ENCODE data around the gene AP2A2.

Gene AP2A2

DNA sequence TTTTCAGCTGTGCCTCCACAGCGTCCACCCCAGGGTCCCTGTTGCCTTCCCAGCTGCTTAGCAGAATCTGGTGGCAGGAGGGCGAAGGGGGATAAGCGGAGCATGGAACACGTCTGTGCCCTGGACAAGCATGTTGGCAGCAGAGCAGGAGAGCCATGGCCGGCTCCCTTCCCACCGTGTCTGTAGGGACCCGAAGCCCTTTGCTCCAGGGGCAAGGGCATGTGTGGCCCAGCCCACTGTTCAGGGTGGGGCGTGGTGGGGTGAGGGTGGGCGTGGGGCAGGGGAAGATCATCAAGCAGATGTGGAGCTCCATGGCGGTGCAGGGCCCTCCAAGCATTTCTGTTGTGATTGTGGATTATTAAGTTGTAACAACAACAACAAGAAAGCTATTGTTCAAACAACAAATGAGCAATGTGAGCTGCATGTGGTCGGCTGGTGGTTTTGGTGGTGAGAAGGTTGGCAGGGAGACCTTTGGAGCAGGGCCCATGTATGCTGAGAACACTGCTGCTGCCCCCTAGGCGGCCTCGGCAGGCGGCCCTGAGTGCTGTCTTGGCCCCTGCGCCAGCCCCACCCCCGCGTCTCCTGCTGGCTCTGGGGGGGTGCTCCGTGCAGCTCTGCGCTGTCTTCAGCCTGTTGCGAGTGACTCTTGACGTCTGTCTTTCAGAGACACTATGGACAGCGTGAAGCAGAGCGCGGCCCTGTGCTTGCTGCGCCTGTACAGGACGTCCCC is 50.9 kb downstream of the AP2A2 start:
- no peak overlapping the region for H3K4me3 ChIP-seq (ENCODE audit: low read length)
- TF ChIP-seq ZNF274 (IDR thresholded peaks at IDR 0.05; ENCODE audit: low read depth, low read length) = no peak

DNA sequence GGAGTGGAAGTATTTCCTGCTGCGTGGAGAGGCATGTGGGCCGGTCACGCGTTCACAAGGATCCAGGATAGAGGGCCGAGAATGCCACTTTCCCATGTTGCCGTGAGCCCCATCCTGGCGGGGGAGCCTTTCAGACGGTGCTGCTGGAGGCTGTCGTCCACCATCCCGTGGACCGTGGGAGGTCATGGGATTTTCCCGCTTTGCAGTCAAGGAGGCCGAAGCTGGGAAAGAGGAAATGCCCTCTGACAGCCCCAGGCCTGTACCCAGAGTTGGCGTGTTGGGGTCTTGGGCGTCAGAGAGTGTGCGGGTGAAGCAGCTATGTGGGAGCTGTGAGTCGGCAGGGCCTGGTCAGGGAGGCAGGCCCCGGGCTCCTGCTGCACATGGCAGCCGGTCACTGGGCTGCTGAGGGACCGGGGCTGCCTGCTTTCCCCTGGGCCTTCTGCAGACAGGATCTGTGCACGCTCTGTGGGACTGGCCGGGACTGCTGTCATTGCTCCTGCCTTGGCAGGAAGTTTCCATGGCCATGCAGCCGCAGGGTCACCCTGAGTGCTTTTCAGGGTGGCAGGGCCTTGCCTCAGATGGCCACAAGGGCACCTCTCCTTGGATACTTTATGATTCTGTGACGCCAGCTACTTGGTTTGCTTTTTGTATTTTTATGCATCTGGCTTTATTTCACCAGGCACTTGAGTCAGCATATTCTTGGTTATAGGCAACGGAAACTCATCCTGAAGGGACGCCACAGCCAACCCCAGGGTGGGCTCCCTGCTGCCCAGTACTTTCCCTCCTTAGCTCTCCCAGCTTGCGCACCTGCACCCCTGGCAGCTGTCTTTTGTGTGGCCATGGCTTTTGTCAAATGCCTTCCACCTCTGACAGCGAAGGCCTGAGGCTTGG is 52.4 kb downstream of the AP2A2 start:
- TF ChIP-seq ZNF274 (IDR thresholded peaks at IDR 0.05; ENCODE audit: low read depth, low read length) = no peak
- no peak overlapping the region for H3K4me3 ChIP-seq (ENCODE audit: low read length)

DNA sequence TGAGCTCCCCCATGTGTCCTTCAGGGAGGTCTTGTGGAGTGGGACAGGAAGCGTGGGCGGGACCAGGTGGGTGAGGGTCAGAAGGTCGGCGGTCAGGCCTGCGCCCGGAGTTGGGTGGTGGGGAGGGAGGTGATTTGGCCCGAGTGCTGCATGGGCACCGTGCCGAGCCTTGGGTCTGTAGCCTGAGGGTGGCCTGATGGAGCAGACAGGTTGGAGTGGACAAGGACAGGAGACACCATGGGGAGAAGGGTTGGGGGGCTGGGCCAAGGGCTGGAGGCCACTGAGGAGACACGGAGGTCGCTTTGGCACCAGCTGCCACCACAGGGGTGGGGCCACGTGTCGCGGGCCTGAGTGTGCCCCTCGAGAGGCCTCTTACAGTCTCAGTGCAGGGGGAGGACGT is 53.1 kb downstream of the AP2A2 start:
- H3K4me3 ChIP-seq (ENCODE audit: low read length) = no peak overlapping the region
- TF ChIP-seq ZNF274 (IDR thresholded peaks at IDR 0.05; ENCODE audit: low read depth, low read length) = no peak

DNA sequence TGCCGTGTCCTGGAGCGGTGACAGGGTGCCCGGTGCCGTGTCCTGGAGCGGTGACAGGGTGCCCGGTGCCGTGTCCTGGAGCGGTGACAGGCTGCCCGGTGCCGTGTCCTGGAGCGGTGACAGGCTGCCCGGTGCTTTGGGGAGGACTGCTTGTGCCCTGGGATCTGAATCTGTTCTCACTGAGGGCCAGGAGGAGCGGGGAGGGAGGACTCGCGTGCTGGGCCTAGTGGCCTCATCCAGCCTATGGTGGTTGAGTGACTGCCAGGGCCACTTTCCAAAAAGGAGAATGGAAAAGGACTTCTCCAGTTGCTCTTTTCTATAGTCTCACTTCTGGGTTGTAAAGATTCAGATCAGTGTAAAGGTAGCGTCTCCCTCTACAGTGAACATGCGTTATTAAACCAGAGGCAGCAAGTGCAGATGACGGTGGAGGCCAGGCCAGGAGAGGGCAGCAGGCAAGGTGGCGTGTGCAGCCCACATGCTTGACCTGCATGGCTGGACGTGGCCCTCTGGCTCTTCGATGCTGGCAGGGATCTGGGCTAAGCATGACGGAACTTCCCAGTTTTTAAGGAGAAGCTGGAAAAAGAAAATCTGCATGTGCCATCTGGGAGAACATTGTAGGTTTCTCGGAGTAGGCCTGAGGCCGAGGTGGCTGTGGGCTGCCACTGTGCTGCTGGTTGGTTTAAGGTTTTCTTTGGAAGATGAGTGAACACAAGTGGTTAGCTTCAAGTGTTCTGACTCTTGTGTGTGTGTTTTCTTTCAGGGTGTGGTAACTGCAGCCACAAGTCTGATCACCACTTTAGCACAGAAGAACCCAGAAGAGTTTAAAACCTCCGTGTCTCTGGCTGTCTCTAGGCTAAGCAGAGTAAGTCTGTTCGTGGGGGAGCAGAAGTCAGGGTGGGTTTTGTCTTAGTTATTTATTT is 55.0 kb downstream of the AP2A2 start:
- no peak for TF ChIP-seq ZNF274 (IDR thresholded peaks at IDR 0.05; ENCODE audit: low read depth, low read length)
- H3K4me3 ChIP-seq (ENCODE audit: low read length) = no peak overlapping the region

- H3K4me3 ChIP-seq (ENCODE audit: low read length) = no peak overlapping the region
- TF ChIP-seq ZNF274 (IDR thresholded peaks at IDR 0.05; ENCODE audit: low read depth, low read length) = no peak
These were observed 56.1 kb downstream of the AP2A2 start for GRCh38 chr11:981764-982163.

DNA sequence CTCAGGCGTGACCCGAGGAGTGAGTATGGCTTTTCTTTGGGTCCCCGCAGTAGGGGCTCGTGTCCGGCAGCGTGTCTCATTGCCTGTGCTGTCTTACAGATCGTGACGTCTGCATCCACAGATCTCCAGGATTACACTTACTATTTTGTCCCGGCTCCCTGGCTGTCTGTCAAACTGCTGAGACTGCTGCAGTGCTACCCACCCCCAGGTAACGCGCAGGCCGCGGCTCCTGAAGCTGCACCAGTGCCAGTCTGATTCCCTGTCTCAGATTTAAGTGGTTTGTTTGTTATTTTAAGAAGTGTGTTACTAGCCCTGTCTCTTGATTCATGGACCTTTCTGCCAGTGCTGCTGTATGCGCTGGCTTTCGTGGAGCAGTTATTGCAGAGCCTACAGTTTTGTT is 58.9 kb downstream of the AP2A2 start:
- no peak overlapping the region for H3K4me3 ChIP-seq (ENCODE audit: low read length)
- no peak for TF ChIP-seq ZNF274 (IDR thresholded peaks at IDR 0.05; ENCODE audit: low read depth, low read length)

GRCh38 chr11:985406-985805 is 59.7 kb downstream of the AP2A2 start:
- no peak for TF ChIP-seq ZNF274 (IDR thresholded peaks at IDR 0.05; ENCODE audit: low read depth, low read length)
- H3K4me3 ChIP-seq (ENCODE audit: low read length) = no peak overlapping the region

DNA sequence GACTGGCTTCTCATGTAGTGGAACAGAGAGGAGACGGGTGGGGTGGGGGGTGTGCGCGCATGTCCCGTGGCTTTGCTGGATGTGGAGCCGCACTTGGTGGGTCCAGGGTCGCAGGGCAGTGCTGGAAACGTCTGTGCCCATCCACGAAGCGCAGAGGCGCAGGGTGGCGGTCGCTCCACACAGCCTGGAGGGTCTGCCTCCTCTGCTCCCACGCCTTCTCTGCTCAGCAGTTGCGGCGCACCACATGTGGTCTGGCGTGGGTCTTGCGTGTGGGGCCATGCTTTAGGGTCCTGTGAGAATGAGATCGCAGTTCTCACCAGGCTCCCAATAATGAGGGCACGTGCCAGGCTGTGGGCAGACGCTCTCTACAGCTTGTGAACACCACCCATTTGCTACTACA is 60.2 kb downstream of the AP2A2 start:
- no peak for TF ChIP-seq ZNF274 (IDR thresholded peaks at IDR 0.05; ENCODE audit: low read depth, low read length)
- H3K4me3 ChIP-seq (ENCODE audit: low read length) = no peak overlapping the region

DNA sequence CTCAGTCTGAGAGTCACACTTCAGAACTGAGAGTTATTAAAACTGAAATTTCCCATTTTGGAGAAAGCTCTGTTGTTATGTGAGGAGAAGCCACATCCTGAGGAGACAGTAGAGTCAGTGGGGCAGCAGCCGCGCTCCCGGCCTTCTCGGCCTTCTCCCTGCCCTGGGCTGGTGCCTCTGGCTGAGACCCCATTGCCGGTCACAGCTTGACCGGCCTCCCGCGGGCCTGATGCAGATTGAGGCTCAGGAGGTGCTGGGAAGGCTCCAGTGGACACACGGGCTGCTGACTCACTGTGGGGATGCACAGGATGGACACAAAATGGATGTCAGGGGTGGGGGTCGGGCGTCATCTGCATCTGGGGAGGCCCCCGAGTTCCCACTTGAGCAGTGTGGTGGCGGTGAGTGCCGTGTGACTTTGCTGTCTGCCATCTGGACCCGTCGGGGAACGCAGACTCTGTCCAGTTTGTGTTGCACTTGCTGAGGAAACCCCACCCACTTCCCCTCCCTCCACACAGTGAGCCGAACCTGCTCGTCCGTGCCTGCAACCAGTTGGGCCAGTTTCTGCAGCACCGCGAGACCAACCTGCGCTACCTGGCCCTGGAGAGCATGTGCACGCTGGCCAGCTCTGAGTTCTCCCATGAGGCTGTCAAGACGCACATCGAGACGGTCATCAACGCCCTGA is 60.7 kb downstream of the AP2A2 start:
- TF ChIP-seq ZNF274 (IDR thresholded peaks at IDR 0.05; ENCODE audit: low read depth, low read length) = no peak
- no peak overlapping the region for H3K4me3 ChIP-seq (ENCODE audit: low read length)

GRCh38 chr11:986952-987305 is 61.3 kb downstream of the AP2A2 start:
- no peak for TF ChIP-seq ZNF274 (IDR thresholded peaks at IDR 0.05; ENCODE audit: low read depth, low read length)
- H3K4me3 ChIP-seq (ENCODE audit: low read length) = no peak overlapping the region

GRCh38 chr11:987671-988070 is 62.0 kb downstream of the AP2A2 start:
- TF ChIP-seq ZNF274 (IDR thresholded peaks at IDR 0.05; ENCODE audit: low read depth, low read length) = no peak
- H3K4me3 ChIP-seq (ENCODE audit: low read length) = no peak overlapping the region

GRCh38 chr11:990101-990500 is 64.4 kb downstream of the AP2A2 start:
- H3K4me3 ChIP-seq (ENCODE audit: low read length) = no peak overlapping the region
- no peak for TF ChIP-seq ZNF274 (IDR thresholded peaks at IDR 0.05; ENCODE audit: low read depth, low read length)

DNA sequence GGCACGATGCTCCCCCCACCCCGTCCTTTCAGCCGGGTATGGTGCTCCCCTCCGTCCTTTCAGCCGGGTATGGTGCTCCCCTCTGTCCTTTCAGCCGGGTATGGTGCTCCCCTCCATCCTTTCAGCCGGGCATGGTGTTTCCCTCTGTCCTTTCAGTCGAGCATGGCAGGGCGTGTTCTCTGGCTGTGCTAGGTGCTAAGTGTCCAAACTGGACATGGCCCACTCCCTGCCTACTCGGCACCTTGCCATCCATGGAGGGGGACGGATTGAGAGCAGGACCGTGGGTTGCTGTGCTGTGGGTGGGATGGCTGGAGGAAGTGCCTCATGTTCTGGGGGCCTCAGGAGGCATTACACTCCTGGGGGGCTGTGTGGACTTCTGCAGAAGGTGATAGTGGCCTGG is 65.4 kb downstream of the AP2A2 start:
- no peak overlapping the region for H3K4me3 ChIP-seq (ENCODE audit: low read length)
- TF ChIP-seq ZNF274 (IDR thresholded peaks at IDR 0.05; ENCODE audit: low read depth, low read length) = no peak

Data from GM08714 (cell line).